H9 (cell line): Measurements from ENCODE around the gene TNKS1BP1. TPM values are rescaled to one million over a fixed set of nuclear protein-coding genes. Genes with fewer than 3 reads are reported as not detected.
A peak's percentile ranks its signal among the peaks of the same experiment; 100 is the strongest.

Source experiments
- DNase-seq: peaks from one replicate; pipeline ENCODE4 v3.0.0-alpha.2; 2017
- H2AFZ ChIP-seq: one replicate; pipeline ENCODE4 v1.6.1; 2013; ENCODE audit warnings: mild to moderate bottlenecking, low read length, control low read depth, moderate library complexity
- H2AK5ac ChIP-seq: 2 replicates; pipeline ENCODE4 v1.6.1; 2013; ENCODE audit warnings: low read length, control low read depth, mixed read lengths; ENCODE audit not compliant: insufficient read length
- H2BK120ac ChIP-seq: one replicate; pipeline ENCODE4 v1.6.1; 2013; ENCODE audit warnings: low read depth, mild to moderate bottlenecking, low read length, control low read depth, inconsistent platforms; ENCODE audit not compliant: poor library complexity, severe bottlenecking
- H2BK12ac ChIP-seq: 2 replicates; pipeline ENCODE4 v1.6.1; 2013; ENCODE audit warnings: low read length, control low read depth, mixed read lengths, low read depth; ENCODE audit not compliant: insufficient read length
- H2BK15ac ChIP-seq: 2 replicates; pipeline ENCODE4 v1.6.1; 2013; ENCODE audit warnings: low read depth, low read length, control low read depth
- H2BK20ac ChIP-seq: one replicate; pipeline ENCODE4 v1.6.1; 2013; ENCODE audit warnings: low read depth, mild to moderate bottlenecking, low read length, control low read depth, inconsistent platforms; ENCODE audit not compliant: poor library complexity, severe bottlenecking
- H2BK5ac ChIP-seq: 2 replicates; pipeline ENCODE4 v1.6.1; 2013; ENCODE audit warnings: low read length, control low read depth, mixed read lengths; ENCODE audit not compliant: insufficient read length
- H3K14ac ChIP-seq: 2 replicates; pipeline ENCODE4 v1.6.1; 2013; ENCODE audit warnings: low read length, control low read depth; ENCODE audit not compliant: insufficient read depth
- H3K18ac ChIP-seq: 2 replicates; pipeline ENCODE4 v1.6.1; 2013; ENCODE audit warnings: low read depth, mild to moderate bottlenecking, mixed read lengths, low read length, control low read depth; ENCODE audit not compliant: insufficient read length
- H3K23ac ChIP-seq: 2 replicates; pipeline ENCODE4 v1.6.1; 2013; ENCODE audit warnings: low read length, control low read depth, mixed read lengths, low read depth; ENCODE audit not compliant: insufficient read length
- H3K23me2 ChIP-seq: 2 replicates; pipeline ENCODE4 v1.6.1; 2013; ENCODE audit warnings: low read depth, mild to moderate bottlenecking, mixed read lengths, low read length, control low read depth; ENCODE audit not compliant: insufficient read length, poor library complexity, severe bottlenecking
- H3K27ac ChIP-seq: 2 replicates; pipeline ENCODE4 v1.5.1; 2013; ENCODE audit warnings: low read length, control low read depth, mixed read lengths, low read depth; ENCODE audit not compliant: insufficient read length
- H3K27me3 ChIP-seq: 2 replicates; pipeline ENCODE4 v1.6.1; 2013; ENCODE audit warnings: low read length, control low read depth, inconsistent platforms; ENCODE audit not compliant: insufficient read depth
- H3K4ac ChIP-seq: 2 replicates; pipeline ENCODE4 v1.6.1; 2013; ENCODE audit warnings: low read depth, mild to moderate bottlenecking, control low read depth, inconsistent platforms, low read length, moderate library complexity
- H3K4me1 ChIP-seq: 2 replicates; pipeline ENCODE4 v1.6.1; 2013; ENCODE audit warnings: low read length, control low read depth, inconsistent platforms; ENCODE audit not compliant: insufficient read depth
- H3K4me2 ChIP-seq: 2 replicates; pipeline ENCODE4 v1.6.1; 2013; ENCODE audit warnings: low read length, control low read depth, mixed read lengths; ENCODE audit not compliant: insufficient read length, insufficient read depth
- H3K56ac ChIP-seq: 2 replicates; pipeline ENCODE4 v1.6.1; 2013; ENCODE audit warnings: low read depth, mild to moderate bottlenecking, mixed read lengths, low read length, control low read depth; ENCODE audit not compliant: insufficient read length
- H3K79me1 ChIP-seq: 2 replicates; pipeline ENCODE4 v1.6.1; 2013; ENCODE audit warnings: low read depth, mild to moderate bottlenecking, moderate library complexity, low read length, control low read depth, inconsistent platforms; ENCODE audit not compliant: insufficient read depth, poor library complexity, severe bottlenecking
- H3K79me2 ChIP-seq: 2 replicates; pipeline ENCODE4 v1.6.1; 2013; ENCODE audit warnings: low read length, control low read depth, inconsistent platforms; ENCODE audit not compliant: insufficient read depth
- H3K9ac ChIP-seq: 2 replicates; pipeline ENCODE4 v1.6.1; 2013; ENCODE audit warnings: low read length, control low read depth, mixed read lengths; ENCODE audit not compliant: insufficient read length; ENCODE audit errors: extremely low read depth
- H3K9me3 ChIP-seq: one replicate; pipeline ENCODE4 v1.6.1; 2013; ENCODE audit warnings: low read depth, low read length, inconsistent platforms; ENCODE audit not compliant: control insufficient read depth
- H3T11ph ChIP-seq: one replicate; pipeline ENCODE4 v1.6.1; 2013; ENCODE audit warnings: mild to moderate bottlenecking, low read length, control low read depth, inconsistent platforms
- H4K20me1 ChIP-seq: one replicate; pipeline ENCODE4 v1.6.1; 2013; ENCODE audit not compliant: control insufficient read depth, insufficient read length, insufficient read depth
- H4K5ac ChIP-seq: 2 replicates; pipeline ENCODE4 v1.6.1; 2013; ENCODE audit warnings: low read depth, mild to moderate bottlenecking, mixed read lengths, low read length, control low read depth; ENCODE audit not compliant: insufficient read length
- H4K8ac ChIP-seq: replicated peaks from 2 replicates; pipeline ENCODE4 v1.6.1; 2013; ENCODE audit warnings: low read length, control low read depth, mixed read lengths, low read depth; ENCODE audit not compliant: insufficient read length
- H4K91ac ChIP-seq: 2 replicates; pipeline ENCODE4 v1.6.1; 2013; ENCODE audit warnings: low read depth, mild to moderate bottlenecking, moderate library complexity, mixed read lengths, low read length, control low read depth; ENCODE audit not compliant: insufficient read length
- H3K27ac Mint-ChIP-seq, 3 experiments: 2 replicates in 2 of 3; 3 replicates in 1 of 3; pipeline ENCODE4 v1.8.0; 2020 to 2021; ENCODE audit warnings: mixed read lengths in 3 of 3, mild to moderate bottlenecking in 1 of 3, moderate library complexity in 1 of 3
- H3K27me3 Mint-ChIP-seq: 2 replicates; pipeline ENCODE4 v1.8.0; 2021; ENCODE audit warnings: low read depth, mild to moderate bottlenecking, moderate library complexity, mixed read lengths
- H3K36me3 Mint-ChIP-seq, 3 experiments: 2 replicates in 2 of 3; 3 replicates in 1 of 3; pipeline ENCODE4 v1.8.0; 2020 to 2021; ENCODE audit warnings: low read depth in 3 of 3, mixed read lengths in 3 of 3; ENCODE audit not compliant: insufficient read depth in 1 of 3
- H3K4me1 Mint-ChIP-seq, 2 experiments: 2 replicates each; pipeline ENCODE4 v1.8.0; 2020; ENCODE audit warnings: mixed read lengths in 2 of 2
- H3K4me3 Mint-ChIP-seq, 2 experiments: 2 replicates in 1 of 2; 3 replicates in 1 of 2; pipeline ENCODE4 v1.8.0; 2020 to 2021; ENCODE audit warnings: mild to moderate bottlenecking in 2 of 2, mixed read lengths in 2 of 2, moderate library complexity in 1 of 2
- H3K9me3 Mint-ChIP-seq, 2 experiments: 2 replicates in 1 of 2; 3 replicates in 1 of 2; pipeline ENCODE4 v1.8.0; 2020; ENCODE audit warnings: mild to moderate bottlenecking in 2 of 2, mixed read lengths in 2 of 2, moderate library complexity in 1 of 2
- CTCF ChIP-seq: fragments of 200-600 bp; sonication (generic); conservative IDR thresholded peaks from 3 replicates; pipeline ENCODE4 v1.8.0; 2021; ENCODE audit warnings: antibody characterized with exemption, mild to moderate bottlenecking
- WGBS: extraction: QIAGEN DNeasy Blood & Tissue Kit; methylation state at CpG from one replicate; pipeline ENCODE4 v1.1.7; 2013; ENCODE audit warnings: missing lambda C conversion rate, low lambda C conversion rate, mixed read lengths; ENCODE audit not compliant: insufficient read length; ENCODE audit errors: extremely low coverage; 5-methylcytosine and 5-hydroxymethylcytosine counted together
- total RNA-seq: library from RNA; stranded (reverse); gene quantifications from 2 replicates; pipeline ENCODE4 v1.2.1, GENCODE V29; 2021

TNKS1BP1 gene
- total RNA-seq, 1 experiment from 2014 or later: 130 TPM

GRCh38 chr11:57309106-57310059 lies 15.4 kb downstream of the TNKS1BP1 start:
- Histone ChIP-seq H3K79me1 (no peaks in the 10 kb centered on the region), H2AFZ (no peak overlapping the region), H3K18ac (no peak overlapping the region), H3K9ac (no peak overlapping the region), H3K23me2 (peaks cover 6% of the 10 kb centered on the region), H4K8ac (no peak overlapping the region), H3T11ph (no peak overlapping the region), H3K14ac (no peak overlapping the region), H2BK15ac (no peak overlapping the region), H3K23ac (no peak overlapping the region), H3K79me2 (peaks cover 9% of the 10 kb centered on the region; the same call in 1 of the 2 replicates), H3K56ac (no peak overlapping the region), H3K27ac (no peak overlapping the region), H3K9me3 (no peaks in the 10 kb centered on the region), H2AK5ac (no peak overlapping the region), H2BK12ac (no peak overlapping the region), H2BK120ac (no peak overlapping the region), H3K4me1 (peaks cover 9% of the 10 kb centered on the region), H3K27me3 (no peaks in the 10 kb centered on the region), H4K20me1 (no peaks in the 10 kb centered on the region), H2BK20ac (no peak overlapping the region), H4K91ac (no peak overlapping the region), H3K4me2 (no peak overlapping the region), H2BK5ac (no peak overlapping the region), H4K5ac (no peak overlapping the region), H3K4ac (no peak overlapping the region)
- TF ChIP-seq CTCF: no peak
- H3K9me3 Mint-ChIP-seq: no peaks in the 10 kb centered on the region
- no peak for DNase-seq
- peak overlapping the region in 1 of 2 experiments; percentile 10; a peak in 1 of 5 replicates for H3K4me3 Mint-ChIP-seq
- H3K27ac Mint-ChIP-seq: peak overlapping the region; percentile 48 to 87 (median 60); a peak in 4 of 7 replicates
- no peaks in the 10 kb centered on the region for H3K27me3 Mint-ChIP-seq
- H3K36me3 Mint-ChIP-seq: peaks cover 35 to 59% (median 41%) of the 10 kb centered on the region in 3 experiments
- no CpG with 5 or more reads among the region's 24 CpGs for WGBS
- H3K4me1 Mint-ChIP-seq: peaks cover 24 to 29% of the 10 kb centered on the region in 2 experiments
